GM21423 (cell line): ENCODE measurements around the gene GID8.

Source experiments
- ATAC-seq: cut with Tn5 transposase; IDR thresholded peaks from one replicate; pipeline ENCODE4 v1.9.1; 2021; ENCODE audit warnings: mild to moderate bottlenecking, moderate library complexity; ENCODE audit not compliant: unreplicated experiment

The GID8 gene

GRCh38 chr20:62968378-62969178, 30.6 kb downstream of the GID8 start:
- ATAC-seq = no peak

GRCh38 chr20:62969179-62969760, 31.3 kb downstream of the GID8 start:
- no peak for ATAC-seq

- ATAC-seq = no peak
These were observed 32.0 kb downstream of the GID8 start for GRCh38 chr20:62969939-62970306.

- no peak for ATAC-seq
These were observed 32.6 kb downstream of the GID8 start for GRCh38 chr20:62970307-62971210.

- no peak for ATAC-seq
These were observed 33.4 kb downstream of the GID8 start for GRCh38 chr20:62971211-62971949.

GRCh38 chr20:62971950-62972844, 34.2 kb downstream of the GID8 start:
- peak; percentile 76 for ATAC-seq

GRCh38 chr20:62972845-62973745, 35.1 kb downstream of the GID8 start:
- ATAC-seq = no peak

GRCh38 chr20:62975251-62975760, 37.4 kb downstream of the GID8 start:
- ATAC-seq = no peak

GRCh38 chr20:62975812-62976508, 38.0 kb downstream of the GID8 start:
- ATAC-seq = no peak

GRCh38 chr20:62976886-62977285, 38.9 kb downstream of the GID8 start:
- ATAC-seq = no peak

- peak; percentile 67 for ATAC-seq
These were observed 39.9 kb downstream of the GID8 start for GRCh38 chr20:62977613-62978560.

- no peak for ATAC-seq
These were observed 40.6 kb downstream of the GID8 start for GRCh38 chr20:62978561-62978943.

GRCh38 chr20:62979310-62979709, 41.4 kb downstream of the GID8 start:
- no peak for ATAC-seq

GRCh38 chr20:62979876-62980373, 42.0 kb downstream of the GID8 start:
- no peak for ATAC-seq

GRCh38 chr20:62980380-62980960, 42.5 kb downstream of the GID8 start:
- ATAC-seq = no peak

- ATAC-seq = no peak
These were observed 43.0 kb downstream of the GID8 start for GRCh38 chr20:62980970-62981369.
